ENCODE measurements around the gene CFAP74.
A peak's percentile ranks its signal among the peaks of the same experiment; 100 is the strongest.

Gene CFAP74

GRCh38 chr1:1914101-1914970, 89.2 kb downstream of the CFAP74 start:
- no peak for FAIRE-seq

- FAIRE-seq: no peak
Observed at GRCh38 chr1:1911350-1912041, 92.1 kb downstream of the CFAP74 start.

GRCh38 chr1:1910651-1911331, 92.8 kb downstream of the CFAP74 start:
- FAIRE-seq: no peak

GRCh38 chr1:1910033-1910465, 93.5 kb downstream of the CFAP74 start:
- peak; percentile 50 for FAIRE-seq

- no peak for FAIRE-seq
Observed at GRCh38 chr1:1908506-1908791, 95.1 kb downstream of the CFAP74 start.

- no peak for FAIRE-seq
Observed at GRCh38 chr1:1907098-1907736, 96.4 kb downstream of the CFAP74 start.

GRCh38 chr1:1906185-1907097, 97.1 kb downstream of the CFAP74 start:
- peak; percentile 93 for FAIRE-seq

- no peak for FAIRE-seq
Observed at GRCh38 chr1:1903224-1903623, 100.4 kb downstream of the CFAP74 start.

GRCh38 chr1:1901641-1902294, 101.8 kb downstream of the CFAP74 start:
- no peak for FAIRE-seq

GRCh38 chr1:1900883-1901640, 102.5 kb downstream of the CFAP74 start:
- no peak for FAIRE-seq

- FAIRE-seq: no peak
Observed at GRCh38 chr1:1899967-1900327, 103.6 kb downstream of the CFAP74 start.

- no peak for FAIRE-seq
Observed at GRCh38 chr1:1899266-1899966, 104.2 kb downstream of the CFAP74 start.

GRCh38 chr1:1898246-1898933, 105.2 kb downstream of the CFAP74 start:
- FAIRE-seq: no peak

- no peak for FAIRE-seq
Observed at GRCh38 chr1:1895456-1896336, 107.9 kb downstream of the CFAP74 start.

GRCh38 chr1:1895060-1895418, 108.5 kb downstream of the CFAP74 start:
- no peak for FAIRE-seq

- FAIRE-seq: no peak
Observed at GRCh38 chr1:1894354-1895059, 109.1 kb downstream of the CFAP74 start.

GRCh38 chr1:1893997-1894353, 109.6 kb downstream of the CFAP74 start:
- FAIRE-seq: no peak

Measured in endometrium (tissue), 2 donors.